ENCODE data around the gene LRRC75A.
"Not testable (repeated sequence)": the region's sequence is repeated elsewhere in the genome, so short reads cannot be mapped to it uniquely, and the experiment has no call there.

Gene LRRC75A

GRCh38 chr17:16468428-16468992 is 23.5 kb downstream of the LRRC75A start:
- no peak for DNase-seq

GRCh38 chr17:16467886-16468285 is 24.1 kb downstream of the LRRC75A start:
- DNase-seq, result no peak

- no peak for DNase-seq
These were observed 24.9 kb downstream of the LRRC75A start for GRCh38 chr17:16467044-16467443.

GRCh38 chr17:16466407-16466806 is 25.6 kb downstream of the LRRC75A start:
- DNase-seq, result no peak

GRCh38 chr17:16465861-16466338 is 26.1 kb downstream of the LRRC75A start:
- no peak for DNase-seq

- no peak for DNase-seq
These were observed 27.0 kb downstream of the LRRC75A start for GRCh38 chr17:16465052-16465312.

GRCh38 chr17:16464303-16465051 is 27.5 kb downstream of the LRRC75A start:
- DNase-seq, result no peak

GRCh38 chr17:16463358-16464302 is 28.4 kb downstream of the LRRC75A start:
- DNase-seq, result no peak

GRCh38 chr17:16462070-16462864 is 29.7 kb downstream of the LRRC75A start:
- no peak for DNase-seq

GRCh38 chr17:16461606-16461866 is 30.5 kb downstream of the LRRC75A start:
- DNase-seq, result no peak

- no peak for DNase-seq
These were observed 31.0 kb downstream of the LRRC75A start for GRCh38 chr17:16460796-16461605.

- DNase-seq, result no peak
These were observed 32.0 kb downstream of the LRRC75A start for GRCh38 chr17:16459855-16460550.

- no peak for DNase-seq
These were observed 32.7 kb downstream of the LRRC75A start for GRCh38 chr17:16459271-16459670.

GRCh38 chr17:16456742-16457316 is 35.2 kb downstream of the LRRC75A start:
- DNase-seq, result no peak

GRCh38 chr17:16455997-16456741 is 35.8 kb downstream of the LRRC75A start:
- DNase-seq, result no peak

- DNase-seq, result no peak
These were observed 38.5 kb downstream of the LRRC75A start for GRCh38 chr17:16453493-16453851.

GRCh38 chr17:16452268-16452667 is 39.7 kb downstream of the LRRC75A start:
- not testable (repeated sequence) for DNase-seq

- DNase-seq, result no peak
These were observed 42.0 kb downstream of the LRRC75A start for GRCh38 chr17:16450028-16450427.

- DNase-seq, result no peak
These were observed 42.8 kb downstream of the LRRC75A start for GRCh38 chr17:16449121-16449570.

- no peak for DNase-seq
These were observed 43.5 kb downstream of the LRRC75A start for GRCh38 chr17:16448490-16448889.

- DNase-seq, result no peak
These were observed 44.3 kb downstream of the LRRC75A start for GRCh38 chr17:16447676-16448075.

Measured in NCI-H1105 (cell line).